ENCODE data around the gene NELL1.

- TF ChIP-seq CTCF (conservative IDR thresholded peaks at IDR 0.05; ENCODE audit: low read depth in 2 of 2) (no peak), POLR2AphosphoS5 (IDR thresholded peaks at IDR 0.05; ENCODE audit: low read depth) (no peak), EZH2phosphoT487 (IDR thresholded peaks at IDR 0.05; ENCODE audit: unreplicated experiment) (no peak), EZH2 (IDR thresholded peaks at IDR 0.05; ENCODE audit: low read depth, unreplicated experiment) (no peak), ZNF331 (CRISPR knock-in tag; IDR thresholded peaks at IDR 0.05; ENCODE audit: low read depth) (no peak), REST (IDR thresholded peaks at IDR 0.05; ENCODE audit: unreplicated experiment) (no peak), JUNB (IDR thresholded peaks at IDR 0.05; ENCODE audit: unreplicated experiment) (no peak), ETS1 (IDR thresholded peaks at IDR 0.05) (no peak), CREB1 (CRISPR knock-in tag; IDR thresholded peaks at IDR 0.05; ENCODE audit: low read depth) (no peak), NANOG (IDR thresholded peaks at IDR 0.05; ENCODE audit: borderline replicate concordance) (no peak), STAT1 (IDR thresholded peaks at IDR 0.05; ENCODE audit: unreplicated experiment) (no peak), ZNF114 (CRISPR knock-in tag; IDR thresholded peaks at IDR 0.05) (no peak)
Observed at GRCh38 chr11:21564833-21565682, 895.7 kb downstream of the NELL1 start.

All from GM23338 (cell line).